NCI-H226 (cell line): Measurements from ENCODE around the gene CXCL9.

Experiments used
- DNase-seq: peaks from one replicate; pipeline ENCODE4 v3.0.0-alpha.2; 2015

CXCL9 gene

DNA sequence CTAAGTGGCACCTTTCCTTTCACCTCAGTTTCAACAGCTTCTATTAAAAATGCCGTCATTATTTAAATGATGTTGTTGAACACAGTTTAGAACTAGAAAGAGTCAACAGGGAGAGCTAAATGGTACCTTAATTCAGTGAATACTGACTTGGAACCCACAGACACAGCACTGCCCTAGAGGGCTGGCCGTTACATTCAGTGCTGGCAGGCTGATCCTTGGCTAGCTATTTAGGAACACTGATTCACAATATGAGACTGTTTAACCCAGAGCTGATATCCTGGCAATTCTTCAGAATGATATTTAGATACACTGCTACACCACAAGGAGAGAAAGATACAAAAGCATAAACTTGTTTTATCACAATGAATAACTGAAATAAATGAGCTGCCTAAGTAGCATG is 53.8 kb downstream of the CXCL9 start:
- no peak for DNase-seq
